K562 (cell line): ENCODE data around the gene CRKL. TPM values are rescaled to one million over a fixed set of nuclear protein-coding genes. Genes with fewer than 3 reads are reported as not detected.
A peak's percentile ranks its signal among the peaks of the same experiment; 100 is the strongest.

Experiments used
- BHLHE40 ChIP-seq: IDR thresholded peaks from 2 replicates; pipeline ENCODE4 v1.6.1; 2011; ENCODE audit warnings: low read length, improper control_type of control experiment
- FOXP4 ChIP-seq: sonication (generic); formaldehyde crosslinking; IDR thresholded peaks from 2 replicates; pipeline ENCODE4 v1.8.0; 2022; ENCODE audit warnings: mild to moderate bottlenecking, missing genetic modification reagents, borderline replicate concordance
- HDGF ChIP-seq: fragments of 450-650 bp; IDR thresholded peaks from 2 replicates; pipeline ENCODE4 v1.6.1; 2016
- HNRNPL ChIP-seq: fragments of 200-400 bp; formaldehyde crosslinking; IDR thresholded peaks from 2 replicates; pipeline ENCODE4 v1.6.1; 2017; ENCODE audit warnings: low read depth, mild to moderate bottlenecking, low read length
- MXD1 ChIP-seq: fragments of 250-450 bp; sonication (Bioruptor Pico); IDR thresholded peaks from 2 replicates; pipeline ENCODE4 v1.8.0; 2021; ENCODE audit warnings: borderline replicate concordance, mild to moderate bottlenecking, moderate library complexity; ENCODE audit not compliant: poor library complexity, severe bottlenecking
- NR3C1 ChIP-seq: sonication (generic); formaldehyde crosslinking; IDR thresholded peaks from 2 replicates; pipeline ENCODE4 v1.8.1; 2022; ENCODE audit warnings: missing genetic modification reagents
- PRDM10 ChIP-seq: fragments of 450-650 bp; IDR thresholded peaks from 2 replicates; pipeline ENCODE4 v1.6.1; 2018; ENCODE audit not compliant: partially characterized antibody
- RFX5 ChIP-seq: IDR thresholded peaks from 2 replicates; pipeline ENCODE4 v1.6.1; 2011; ENCODE audit warnings: low read depth, mild to moderate bottlenecking, improper control_type of control experiment, low read length
- RREB1 ChIP-seq: fragments of 250-450 bp; sonication (Bioruptor Pico); IDR thresholded peaks from 2 replicates; pipeline ENCODE4 v1.4.0; 2020
- SAP30 ChIP-seq: fragments of 200-600 bp; sonication (generic); IDR thresholded peaks from 2 replicates; pipeline ENCODE4 v1.6.1; 2012; ENCODE audit warnings: borderline replicate concordance, low read depth, mild to moderate bottlenecking, moderate library complexity, low read length, control low read depth, inconsistent platforms; ENCODE audit not compliant: insufficient read depth, poor library complexity, severe bottlenecking
- TGIF2 ChIP-seq: sonication (generic); formaldehyde crosslinking; IDR thresholded peaks from 2 replicates; pipeline ENCODE4 v1.8.1; 2022; ENCODE audit warnings: mild to moderate bottlenecking, missing genetic modification reagents, moderate library complexity
- ZBTB17 ChIP-seq: fragments of 450-650 bp; formaldehyde crosslinking; IDR thresholded peaks from 2 replicates; pipeline ENCODE4 v1.4.0; 2020; ENCODE audit warnings: mild to moderate bottlenecking
- ZFX ChIP-seq: sonication (generic); formaldehyde crosslinking; IDR thresholded peaks from 2 replicates; pipeline ENCODE4 v1.8.0; 2022; ENCODE audit warnings: mild to moderate bottlenecking, missing genetic modification reagents, moderate library complexity
- ZNF354B ChIP-seq: fragments of 250-450 bp; sonication (Bioruptor Pico); IDR thresholded peaks from 2 replicates; pipeline ENCODE4 v1.4.0; 2020
- ZNF384 ChIP-seq: IDR thresholded peaks from 2 replicates; pipeline ENCODE4 v1.6.1; 2012; ENCODE audit warnings: low read depth, low read length, improper control_type of control experiment
- ZNF436 ChIP-seq: fragments of 250-450, 450-650 bp; sonication (Bioruptor Pico); formaldehyde crosslinking; IDR thresholded peaks from 2 replicates; pipeline ENCODE4 v1.7.0; 2020; ENCODE audit warnings: mild to moderate bottlenecking
- polyA plus RNA-seq, 8 experiments: library from polyadenylated mRNA; depleted of rRNA in 4 of 8; stranded (reverse) in 5 of 8; unstranded in 3 of 8; fragments of >200 nt; fragmentation: Nextera tagmentation in 2 of 8; fragmentation: Illumina TruSeq in 1 of 8; extraction: Ambion mirVana in 2 of 8; extraction: Trizol in 1 of 8; gene quantifications; 2 replicates each; pipeline versions ENCODE4 v1.2.1 to v1.2.3, GENCODE V29; 2011 to 2014; ENCODE audit warnings: inconsistent platforms in 1 of 8, missing spikeins in 1 of 8
- total RNA-seq, 7 experiments: library from RNA; depleted of rRNA in 6 of 7; stranded (reverse); fragments of >200 nt in 6 of 7; fragmentation: Illumina TruSeq in 2 of 7; extraction: Trizol in 2 of 7; gene quantifications; 2 replicates each; pipeline versions ENCODE4 v1.2.1 to v1.2.3, GENCODE V29; 2011 to 2021; ENCODE audit warnings: low replicate concordance in 1 of 7

CRKL gene
- total and polyA plus RNA-seq, 9 of the 15 experiments (the other 6 are each of a cell fraction or from before 2014, with no cell fraction given) = 100 to 263 (median 124) TPM

- no peak for TF ChIP-seq HDGF
- TF ChIP-seq SAP30 = peak; percentile 93
- TF ChIP-seq ZNF354B (CRISPR knock-in tag) = peak; percentile 83
- TF ChIP-seq ZFX = no peak
- TF ChIP-seq BHLHE40 = peak; percentile 99
- peak; percentile 82 for TF ChIP-seq ZBTB17 (CRISPR knock-in tag)
- peak; percentile 65 for TF ChIP-seq ZNF436 (CRISPR knock-in tag)
- TF ChIP-seq MXD1 (CRISPR knock-in tag) = peak; percentile 92
- peak; percentile 55 for TF ChIP-seq RFX5
- TF ChIP-seq RREB1 = peak; percentile 98
- no peak for TF ChIP-seq FOXP4 (CRISPR knock-in tag)
- no peak for TF ChIP-seq TGIF2 (CRISPR knock-in tag)
- no peak for TF ChIP-seq HNRNPL
- no peak for TF ChIP-seq PRDM10
- TF ChIP-seq ZNF384 = peak; percentile 64; the same call in 1 of the 2 replicates
- no peak for TF ChIP-seq NR3C1 (CRISPR knock-in tag)
Measured at GRCh38 chr22:21001601-21002325, 84.6 kb downstream of the CRKL start, which contains the start of gene THAP7 (continued).
